Ovary (tissue), 9 donors: ENCODE measurements around the gene CENPP. TPM values are rescaled to one million over a fixed set of nuclear protein-coding genes. Genes with fewer than 3 reads are reported as not detected.

ENCODE experiments used
- DNase-seq, 5 donors: peaks; one replicate each; pipeline ENCODE4 v3.0.0-alpha.2; 2019 to 2020
- H3K27ac ChIP-seq, 2 donors: fragments of 200-600 bp; one replicate each; pipeline versions ENCODE4 v1.5.1 to v1.8.0; 2019 to 2022
- H3K27me3 ChIP-seq: fragments of 200-600 bp; one replicate; pipeline ENCODE4 v1.8.0; 2022
- H3K36me3 ChIP-seq: fragments of 200-600 bp; sonication (generic); one replicate; pipeline ENCODE4 v1.5.1; 2019
- H3K4me1 ChIP-seq: one replicate; pipeline ENCODE4 v1.8.1; 2013; ENCODE audit warnings: mild to moderate bottlenecking, moderate library complexity; ENCODE audit not compliant: insufficient read depth
- H3K4me3 ChIP-seq: fragments of 200-600 bp; sonication (generic); one replicate; pipeline ENCODE4 v1.5.1; 2017
- H3K9me3 ChIP-seq, 2 donors: fragments of 200-600 bp in 1 of 2; sonication (generic) in 1 of 2; one replicate each; pipeline versions ENCODE4 v1.5.1 to v1.8.1; 2013 to 2019; ENCODE audit warnings: mild to moderate bottlenecking in 1 of 2, moderate library complexity in 1 of 2
- CTCF ChIP-seq, 3 donors: fragments of 450-650 bp in 2 of 3; fragments of 200-600 bp in 1 of 3; IDR thresholded peaks; one replicate each; pipeline versions ENCODE4 v1.5.1 to v1.8.0; 2016 to 2022; ENCODE audit warnings: antibody characterized with exemption in 3 of 3, mild to moderate bottlenecking in 1 of 3
- EP300 ChIP-seq: sonication (generic); formaldehyde crosslinking; IDR thresholded peaks from one replicate; pipeline ENCODE4 v1.6.1; 2017; ENCODE audit warnings: antibody characterized with exemption
- POLR2A ChIP-seq: fragments of 450-650 bp; IDR thresholded peaks from one replicate; pipeline ENCODE4 v1.6.1; 2017; ENCODE audit warnings: antibody characterized with exemption, mild to moderate bottlenecking, moderate library complexity
- WGBS, 3 donors: extraction: QIAGEN DNeasy Blood & Tissue Kit in 1 of 3; methylation state at CpG; one replicate each; pipeline versions ENCODE4 v1.1.5 to v1.1.7; 2013 to 2017; 5-methylcytosine and 5-hydroxymethylcytosine counted together
- intact Hi-C, 4 donors: fragments of 100-400 bp; cut with DNase I; formaldehyde crosslinking; loops; one replicate each; pipeline versions ENCODE4 v1.11.0 to v1.15.1; 2022 to 2023
- polyA plus RNA-seq, 2 donors: library from polyadenylated mRNA; stranded (reverse); fragments of 200-250 nt in 1 of 2; fragments of 350-450 nt in 1 of 2; fragmentation: Illumina TruSeq in 1 of 2; extraction: RNeasy Lipid Tissue Mini Kit (QIAGEN cat#74804) in 1 of 2; gene quantifications; one replicate each; pipeline ENCODE4 v1.2.3, GENCODE V29; 2013 to 2014
- total RNA-seq, 7 donors: library from RNA; depleted of rRNA in 2 of 7; stranded (reverse); fragments of >200 nt in 2 of 7; fragmentation: NEBNext Ultra II Directional in 3 of 7; extraction: Animal tissue kit (Norgen Biotek cat#: 25700) in 3 of 7; gene quantifications; one replicate each; pipeline versions ENCODE4 v1.1.0 to v1.2.4, GENCODE V29; 2016 to 2023
- donor health status: DM: no; HTN: no; CAD: no; lungs with moderate emphysema.
- donor health status: DM: no; HTN: no; CAD: no.
- donor health status: Bipolar disorder and iron deficiency.
- donor health status: DM: yes; HTN: yes; CAD: no.
- donor health status: DM: no; HTN: no; CAD: no.
- donor health status: DM: yes; HTN: yes; CAD: no.

Gene CENPP
- total and polyA plus RNA-seq, 9 donors, result 1.4 to 9.5 (median 5.8) TPM

GRCh38 chr9:92632641-92633040, 306.9 kb downstream of the CENPP start:
- intact Hi-C loops, result loop anchor here (5.0 to 10.0 kb wide), 5 partner anchors 188 to 498 kb away; no protein-coding TSS in a partner anchor
- no peaks in the 10 kb centered on the region for H3K9me3 ChIP-seq
- H3K4me1 ChIP-seq, result peaks cover 5% of the 10 kb centered on the region
- H3K27ac ChIP-seq, result no peak overlapping the region
- 95 to 98% (median 96%) methylated on average over 5 of the region's 5 CpGs for WGBS, 3 donors
- H3K36me3 ChIP-seq, result no peaks in the 10 kb centered on the region
- H3K4me3 ChIP-seq, result no peak overlapping the region
- no peaks in the 10 kb centered on the region for H3K27me3 ChIP-seq
- TF ChIP-seq CTCF (IDR thresholded peaks at IDR 0.05) (no peak), EP300 (no peak), POLR2A (no peak)
- DNase-seq, result peak in 2 of 5 donors; percentile 12 to 13

- intact Hi-C loops, result loop anchor here (5.0 to 10.0 kb wide), 5 partner anchors 189 to 499 kb away; no protein-coding TSS in a partner anchor
- peak; percentile 19 to 55 (median 47) for DNase-seq
These were observed 308.0 kb downstream of the CENPP start for GRCh38 chr9:92633614-92634278.

GRCh38 chr9:92634712-92635605, 309.2 kb downstream of the CENPP start:
- intact Hi-C loops, result loop anchor here (5.0 to 10.0 kb wide), 8 partner anchors 190 to 500 kb away; no protein-coding TSS in a partner anchor
- 48 to 51% (median 51%) methylated on average over 35 of the region's 35 CpGs for WGBS, 3 donors
- TF ChIP-seq POLR2A (peak; percentile 21), CTCF (IDR thresholded peaks at IDR 0.05) (peak; percentile 95 to 98 (median 98)), EP300 (no peak)
- peak; percentile 84 to 93 (median 92) for DNase-seq
- H3K9me3 ChIP-seq, result no peaks in the 10 kb centered on the region
- peak overlapping the region; percentile 16 to 33 for H3K27ac ChIP-seq
- no peak overlapping the region for H3K4me3 ChIP-seq
- peaks cover 5% of the 10 kb centered on the region for H3K4me1 ChIP-seq
- H3K36me3 ChIP-seq, result no peaks in the 10 kb centered on the region
- no peaks in the 10 kb centered on the region for H3K27me3 ChIP-seq

More at GRCh38 chr9:92633614-92634278, 308.0 kb downstream of the CENPP start:
- TF ChIP-seq POLR2A (no peak), EP300 (no peak), CTCF (IDR thresholded peaks at IDR 0.05) (no peak)
- H3K4me3 ChIP-seq, result no peak overlapping the region
- 76 to 82% (median 79%) methylated on average over 9 of the region's 9 CpGs for WGBS, 3 donors
- H3K9me3 ChIP-seq, result no peaks in the 10 kb centered on the region
- H3K4me1 ChIP-seq, result peaks cover 5% of the 10 kb centered on the region
- peak overlapping the region in 1 of 2 donors; percentile 33 for H3K27ac ChIP-seq
- no peaks in the 10 kb centered on the region for H3K36me3 ChIP-seq
- H3K27me3 ChIP-seq, result no peaks in the 10 kb centered on the region

GRCh38 chr9:92635760-92636159, 310.0 kb downstream of the CENPP start:
- TF ChIP-seq EP300 (no peak), CTCF (IDR thresholded peaks at IDR 0.05) (no peak), POLR2A (no peak)
- Histone ChIP-seq H3K27me3 (no peaks in the 10 kb centered on the region), H3K9me3 (no peaks in the 10 kb centered on the region), H3K4me1 (peaks cover 5% of the 10 kb centered on the region), H3K36me3 (no peaks in the 10 kb centered on the region), H3K4me3 (no peak overlapping the region), H3K27ac (no peak overlapping the region)
- intact Hi-C loops, result loop anchor here (5.0 to 10.0 kb wide), 7 partner anchors 191 to 501 kb away; no protein-coding TSS in a partner anchor
- DNase-seq, result peak in 2 of 5 donors; percentile 16 to 23
- WGBS, 3 donors, result 92 to 99% (median 93%) methylated on average over 4 of the region's 4 CpGs
